ENCODE measurements around the gene STRN3. TPM values are rescaled to one million over a fixed set of nuclear protein-coding genes. Genes with fewer than 3 reads are reported as not detected.

STRN3 gene
- total and polyA plus RNA-seq, 2 of the 4 experiments (the other 2 are of a cell fraction) = 10.8 to 78.7 TPM

- Histone ChIP-seq H3K4me3 (ENCODE audit: insufficient read depth, low read depth, low read length) (no peak overlapping the region), H2BK5ac (ENCODE audit: low read depth, low read length, poor library complexity, severe bottlenecking) (peak overlapping the region; percentile 61), H3K9me3 (ENCODE audit: control insufficient read depth, insufficient read depth, low read length) (no peaks in the 10 kb centered on the region), H3K9ac (ENCODE audit: low read depth, low read length) (no peak overlapping the region), H2BK120ac (ENCODE audit: low read depth, low read length) (peak overlapping the region; percentile 80), H2BK15ac (ENCODE audit: low read depth, low read length) (peak overlapping the region; percentile 36; the same call in 1 of the 3 replicates), H4K20me1 (ENCODE audit: insufficient read depth, low read length) (no peaks in the 10 kb centered on the region), H2AK5ac (ENCODE audit: low read depth, low read length) (peak overlapping the region; percentile 29; the same call in 1 of the 2 replicates), H4K5ac (ENCODE audit: low read depth, low read length) (no peak overlapping the region; the same call in 1 of the 2 replicates), H3K4me2 (ENCODE audit: low read depth, low read length) (no peak overlapping the region), H3K27ac (ENCODE audit: insufficient read depth, low read length) (peak overlapping the region; percentile 60; the same call in 1 of the 2 replicates), H4K91ac (ENCODE audit: insufficient read depth, low read depth, low read length) (peak overlapping the region; percentile 20; the same call in 1 of the 2 replicates), H2AK9ac (replicated peaks; ENCODE audit: low read depth, low read length, poor library complexity) (peak overlapping the region; percentile 52), H3K18ac (ENCODE audit: low read depth, low read length) (peak overlapping the region; percentile 76), H3K9me1 (ENCODE audit: insufficient read depth, low read length) (no peaks in the 10 kb centered on the region; the same call in 1 of the 2 replicates), H3K4ac (ENCODE audit: low read depth, low read length) (peak overlapping the region; percentile 41), H3K79me1 (ENCODE audit: low read depth in 1 of 2, low read length in 2 of 2) (no peaks in the 10 kb centered on the region), H3K27me3 (ENCODE audit: control insufficient read depth, insufficient read depth, low read length) (no peaks in the 10 kb centered on the region), H2BK20ac (ENCODE audit: low read depth, low read length) (peak overlapping the region; percentile 47; the same call in 1 of the 2 replicates), H3K14ac (replicated peaks; ENCODE audit: low read depth, low read length) (no peak overlapping the region), H3K36me3 (ENCODE audit: control insufficient read depth, insufficient read depth, low read length) (peaks cover 2% of the 10 kb centered on the region; the same call in 1 of the 2 replicates), H3K23ac (ENCODE audit: low read depth, low read length) (no peak overlapping the region), H3K4me1 (ENCODE audit: control insufficient read depth, insufficient read depth, low read length) (no peaks in the 10 kb centered on the region), H3K56ac (ENCODE audit: extremely low read depth, insufficient read depth, low read length) (no peak overlapping the region), H2AFZ (replicated peaks; ENCODE audit: low read length, poor library complexity) (peak overlapping the region; percentile 51), H4K8ac (ENCODE audit: low read depth in 2 of 2, low read length in 2 of 2) (peak overlapping the region in 1 of 2 experiments; percentile 66; a peak in 2 of 4 replicates)
- peak; percentile 91 for ATAC-seq (ENCODE audit: low read depth)
- ChIA-PET CTCF (no interaction called here), POLR2A (ENCODE audit: unreplicated experiment) (interaction anchor here (0.6 kb wide), 1 partner anchor 30 kb away, joined by 5 read pairs; no protein-coding TSS in a partner anchor)
- DNase-seq = peak; percentile 93
- intact Hi-C loops (cut with micrococcal nuclease) (no loop called here), dilution Hi-C loops (cut with HindIII; ENCODE audit: low sequenced_read_pairs, unreplicated experiment) (no loop called here), in situ Hi-C loops (cut with MboI; ENCODE audit: low sequenced_read_pairs) (no loop called here)
- BruUV-seq (replicated peaks) = no TSS peak
- WGBS, 2 experiments (ENCODE audit: extremely low coverage in 2 of 2, insufficient read length in 1 of 2) = no CpG with 5 or more reads among the region's 5 CpGs
- TF ChIP-seq ELK1 (IDR thresholded peaks at IDR 0.05; ENCODE audit: borderline replicate concordance, low read depth, low read length) = no peak
- no peak for TF ChIP-seq CTCF (conservative IDR thresholded peaks at IDR 0.05; ENCODE audit: low read depth, low read length)
- no peak for TF ChIP-seq MAFK (IDR thresholded peaks at IDR 0.05; ENCODE audit: low read depth, low read length)
- no peak for TF ChIP-seq MXI1 (IDR thresholded peaks at IDR 0.05; ENCODE audit: borderline replicate concordance, low read depth, low read length)
- TF ChIP-seq RCOR1 (IDR thresholded peaks at IDR 0.05; ENCODE audit: insufficient replicate concordance, low read length) = peak; percentile 83
- TF ChIP-seq FOS (IDR thresholded peaks at IDR 0.05; ENCODE audit: low read depth, low read length) = no peak
- TF ChIP-seq POLR2A (IDR thresholded peaks at IDR 0.05; ENCODE audit: low read depth, low read length) = no peak
- TF ChIP-seq SMC3 (IDR thresholded peaks at IDR 0.05; ENCODE audit: low read depth, low read length) = no peak
- no peak for TF ChIP-seq NFE2L2 (IDR thresholded peaks at IDR 0.05; ENCODE audit: low read depth, low read length)
- TF ChIP-seq CHD1 (IDR thresholded peaks at IDR 0.05; ENCODE audit: low read depth, low read length) = no peak
- TF ChIP-seq RAD21 (IDR thresholded peaks at IDR 0.05; ENCODE audit: low read length) = no peak
- TF ChIP-seq MAZ (IDR thresholded peaks at IDR 0.05; ENCODE audit: borderline replicate concordance, low read depth, low read length) = no peak
- TF ChIP-seq CEBPB (IDR thresholded peaks at IDR 0.05; ENCODE audit: low read depth, low read length) = peak; percentile 60
- TF ChIP-seq BHLHE40 (IDR thresholded peaks at IDR 0.05; ENCODE audit: low read depth, low read length) = no peak
- no peak for TF ChIP-seq RFX5 (IDR thresholded peaks at IDR 0.05; ENCODE audit: low read depth, low read length)
- TF ChIP-seq USF2 (IDR thresholded peaks at IDR 0.05; ENCODE audit: low read depth, low read length) = no peak
Observed at GRCh38 chr14:31070431-31070830, 44.3 kb upstream of the STRN3 start.

Data from IMR-90 (cell line).